ENCODE data around the gene H6PD. TPM values are rescaled to one million over a fixed set of nuclear protein-coding genes. Genes with fewer than 3 reads are reported as not detected.

The H6PD gene
- total RNA-seq, 4 donors from 2014 or later: 27.0 to 62.2 (median 44.0) TPM

GRCh38 chr1:9281071-9281827, 46.7 kb downstream of the H6PD start:
- Histone ChIP-seq H3K27ac (no peak overlapping the region), H3K9me3 (peaks cover 0 to 22% (median 0%) of the 10 kb centered on the region in 3 donors), H3K4me3 (no peak overlapping the region), H3K36me3 (no peaks in the 10 kb centered on the region), H3K4me1 (peaks cover 0 to 36% (median 14%) of the 10 kb centered on the region in 3 donors), H3K27me3 (peaks cover 10% of the 10 kb centered on the region)
- ATAC-seq: no peak
- WGBS, 2 donors (ENCODE audit: low coverage in 1 of 2): 79% methylated on average over 6 of the region's 19 CpGs; no CpG with 5 or more reads in 1 of the 2 donors
- TF ChIP-seq POLR2AphosphoS5 (IDR thresholded peaks at IDR 0.05) (no peak), EP300 (IDR thresholded peaks at IDR 0.05) (no peak), POLR2A (IDR thresholded peaks at IDR 0.05) (no peak), CTCF (IDR thresholded peaks at IDR 0.05) (no peak)

- Histone ChIP-seq H3K36me3 (no peaks in the 10 kb centered on the region), H3K4me3 (no peak overlapping the region), H3K4me1 (peaks cover 0 to 36% (median 14%) of the 10 kb centered on the region in 3 donors), H3K27me3 (peaks cover 10% of the 10 kb centered on the region), H3K9me3 (peaks cover 0 to 26% (median 0%) of the 10 kb centered on the region in 3 donors), H3K27ac (no peak overlapping the region)
- WGBS, 2 donors (ENCODE audit: low coverage in 1 of 2): 31% methylated on average over 2 of the region's 12 CpGs; no CpG with 5 or more reads in 1 of the 2 donors
- ATAC-seq: no peak
- TF ChIP-seq POLR2A (IDR thresholded peaks at IDR 0.05) (no peak), EP300 (IDR thresholded peaks at IDR 0.05) (no peak), POLR2AphosphoS5 (IDR thresholded peaks at IDR 0.05) (no peak), CTCF (IDR thresholded peaks at IDR 0.05) (no peak)
Measured at GRCh38 chr1:9281908-9282695, 47.5 kb downstream of the H6PD start.

- 67 to 100% methylated on average over 1 to 4 of the region's 4 CpGs for WGBS, 2 donors (ENCODE audit: low coverage in 1 of 2)
- Histone ChIP-seq H3K27me3 (peaks cover 10% of the 10 kb centered on the region), H3K27ac (no peak overlapping the region), H3K4me1 (peaks cover 0 to 36% (median 14%) of the 10 kb centered on the region in 3 donors), H3K36me3 (no peaks in the 10 kb centered on the region), H3K4me3 (no peak overlapping the region), H3K9me3 (peaks cover 0 to 31% (median 0%) of the 10 kb centered on the region in 3 donors)
- no peak for ATAC-seq
- TF ChIP-seq CTCF (IDR thresholded peaks at IDR 0.05) (no peak), POLR2A (IDR thresholded peaks at IDR 0.05) (no peak), POLR2AphosphoS5 (IDR thresholded peaks at IDR 0.05) (no peak), EP300 (IDR thresholded peaks at IDR 0.05) (no peak)
Measured at GRCh38 chr1:9282696-9282955, 48.1 kb downstream of the H6PD start.

GRCh38 chr1:9284061-9284460, 49.5 kb downstream of the H6PD start:
- Histone ChIP-seq H3K36me3 (no peaks in the 10 kb centered on the region), H3K9me3 (peaks cover 0 to 44% (median 1%) of the 10 kb centered on the region in 3 donors), H3K27me3 (peaks cover 10% of the 10 kb centered on the region), H3K4me3 (no peak overlapping the region), H3K27ac (no peak overlapping the region), H3K4me1 (peaks cover 0 to 25% (median 8%) of the 10 kb centered on the region in 3 donors)
- no peak for ATAC-seq
- TF ChIP-seq POLR2A (IDR thresholded peaks at IDR 0.05) (no peak), CTCF (IDR thresholded peaks at IDR 0.05) (no peak), EP300 (IDR thresholded peaks at IDR 0.05) (no peak), POLR2AphosphoS5 (IDR thresholded peaks at IDR 0.05) (no peak)
- WGBS, 2 donors (ENCODE audit: low coverage in 1 of 2): 89 to 100% methylated on average over 2 of the region's 2 CpGs

Data from gastroesophageal sphincter (tissue), 4 donors.